ENCODE measurements around the gene WNT9B.

Gene WNT9B

DNA sequence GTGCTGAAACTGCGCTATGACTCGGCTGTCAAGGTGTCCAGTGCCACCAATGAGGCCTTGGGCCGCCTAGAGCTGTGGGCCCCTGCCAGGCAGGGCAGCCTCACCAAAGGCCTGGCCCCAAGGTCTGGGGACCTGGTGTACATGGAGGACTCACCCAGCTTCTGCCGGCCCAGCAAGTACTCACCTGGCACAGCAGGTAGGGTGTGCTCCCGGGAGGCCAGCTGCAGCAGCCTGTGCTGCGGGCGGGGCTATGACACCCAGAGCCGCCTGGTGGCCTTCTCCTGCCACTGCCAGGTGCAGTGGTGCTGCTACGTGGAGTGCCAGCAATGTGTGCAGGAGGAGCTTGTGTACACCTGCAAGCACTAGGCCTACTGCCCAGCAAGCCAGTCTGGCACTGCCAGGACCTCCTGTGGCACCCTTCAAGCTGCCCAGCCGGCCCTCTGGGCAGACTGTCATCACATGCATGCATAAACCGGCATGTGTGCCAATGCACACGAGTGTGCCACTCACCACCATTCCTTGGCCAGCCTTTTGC, 25.0 kb downstream of the WNT9B start:
- TF ChIP-seq GATA2 (IDR thresholded peaks at IDR 0.05; ENCODE audit: low read depth, low read length) = no peak
- no peak for TF ChIP-seq GATA3 (IDR thresholded peaks at IDR 0.05; ENCODE audit: low read depth, low read length)

DNA sequence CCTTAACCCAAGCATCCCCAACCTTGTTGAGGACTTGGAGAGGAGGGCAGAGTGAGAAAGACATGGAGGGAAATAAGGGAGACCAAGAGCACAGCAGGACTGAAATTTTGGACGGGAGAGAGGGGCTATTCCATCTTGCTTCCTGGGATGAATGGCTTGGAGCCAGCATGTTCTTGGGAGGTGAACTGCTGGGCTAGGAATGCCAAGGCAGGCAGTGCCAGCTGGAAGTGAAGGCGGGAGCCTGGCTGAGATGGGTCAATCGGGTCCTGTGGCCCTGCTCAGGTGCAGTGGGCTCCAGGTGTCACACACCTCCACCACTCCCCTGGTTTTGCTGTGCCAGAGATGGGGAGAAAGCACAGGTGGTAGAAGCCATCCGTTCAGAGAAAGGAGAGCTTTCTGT, 25.5 kb downstream of the WNT9B start:
- TF ChIP-seq GATA2 (IDR thresholded peaks at IDR 0.05; ENCODE audit: low read depth, low read length) (no peak), GATA3 (IDR thresholded peaks at IDR 0.05; ENCODE audit: low read depth, low read length) (no peak)

DNA sequence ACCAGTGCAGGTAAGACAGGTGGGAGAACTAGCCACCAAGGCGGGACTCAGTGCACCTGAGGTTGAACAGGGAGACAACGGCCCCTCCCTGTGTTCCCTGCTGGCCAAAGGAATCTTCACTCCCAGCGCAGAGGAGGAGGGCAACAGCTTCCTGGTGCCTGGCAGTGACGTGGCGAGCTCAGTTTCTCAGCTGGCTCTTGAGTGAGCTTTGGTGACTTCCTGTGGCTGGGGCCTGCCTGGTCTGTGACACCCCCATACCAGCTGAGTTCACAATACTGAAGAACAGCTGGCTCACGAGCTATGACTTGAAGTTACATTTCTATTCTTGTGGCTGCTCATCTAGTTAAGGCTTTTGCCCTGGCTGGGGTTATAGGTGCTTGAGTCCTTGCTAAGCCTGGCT, 26.1 kb downstream of the WNT9B start:
- TF ChIP-seq GATA3 (IDR thresholded peaks at IDR 0.05; ENCODE audit: low read depth, low read length) (no peak), GATA2 (IDR thresholded peaks at IDR 0.05; ENCODE audit: low read depth, low read length) (no peak)

DNA sequence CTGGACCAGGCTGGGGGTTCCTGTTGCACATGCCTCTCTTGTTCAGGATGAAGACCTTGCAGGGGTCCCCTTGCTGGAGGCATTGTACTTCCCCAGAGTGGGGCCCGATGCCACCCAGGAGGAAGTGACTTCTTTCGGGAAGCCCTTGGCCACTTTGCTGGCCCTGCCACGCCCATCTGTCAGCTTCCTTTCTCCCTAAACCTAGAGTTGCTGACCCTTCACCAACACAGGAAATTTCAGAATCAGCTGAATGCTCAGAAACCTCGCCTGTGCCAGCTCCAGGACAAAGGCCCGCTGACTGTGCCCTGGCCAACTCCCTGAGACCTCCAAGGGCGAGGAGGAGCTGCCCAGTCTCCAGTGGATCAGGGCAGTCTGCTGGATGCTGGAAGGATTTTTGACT, 26.7 kb downstream of the WNT9B start:
- TF ChIP-seq GATA3 (IDR thresholded peaks at IDR 0.05; ENCODE audit: low read depth, low read length) (no peak), GATA2 (IDR thresholded peaks at IDR 0.05; ENCODE audit: low read depth, low read length) (no peak)

DNA sequence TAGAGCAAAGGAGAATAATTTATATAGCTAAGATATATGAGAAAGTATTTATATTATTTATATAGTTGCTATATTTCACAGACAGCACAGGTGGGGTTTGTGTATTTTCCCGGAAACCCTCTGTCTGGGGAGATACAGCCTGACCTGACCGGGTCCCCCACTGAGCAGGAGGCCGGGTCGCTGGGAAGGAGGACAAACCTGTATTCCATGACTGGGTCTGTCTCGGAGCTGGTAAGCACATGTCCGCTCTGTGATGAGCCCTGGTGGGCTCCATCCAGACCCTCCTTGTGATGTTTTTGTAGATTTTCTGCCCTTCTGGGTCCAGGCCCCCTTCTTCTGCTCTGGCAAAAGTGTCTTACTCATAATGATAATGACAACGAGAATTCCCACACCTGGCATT, 27.7 kb downstream of the WNT9B start:
- TF ChIP-seq GATA3 (IDR thresholded peaks at IDR 0.05; ENCODE audit: low read depth, low read length) (no peak), GATA2 (IDR thresholded peaks at IDR 0.05; ENCODE audit: low read depth, low read length) (no peak)

DNA sequence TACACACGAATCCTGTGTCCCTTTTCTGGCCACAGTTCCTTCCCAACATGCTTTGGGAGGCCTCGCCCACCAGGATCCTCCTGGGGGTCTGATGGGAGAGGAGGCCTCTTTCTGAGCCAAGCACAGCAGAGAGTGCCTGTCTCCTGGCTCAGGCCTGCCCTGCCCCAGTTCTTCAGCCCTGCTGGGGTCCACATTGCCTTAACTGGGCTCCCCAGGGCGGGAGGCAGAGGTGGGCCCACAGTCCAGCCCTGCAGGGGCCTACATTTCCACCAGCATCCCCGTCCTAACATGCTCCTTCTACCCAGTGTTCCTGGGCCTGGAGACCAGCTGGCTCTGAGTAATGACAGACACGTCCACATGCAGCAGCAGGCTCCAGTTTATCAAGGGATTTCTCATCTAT, 29.6 kb downstream of the WNT9B start:
- no peak for TF ChIP-seq GATA2 (IDR thresholded peaks at IDR 0.05; ENCODE audit: low read depth, low read length)
- TF ChIP-seq GATA3 (IDR thresholded peaks at IDR 0.05; ENCODE audit: low read depth, low read length) = no peak

DNA sequence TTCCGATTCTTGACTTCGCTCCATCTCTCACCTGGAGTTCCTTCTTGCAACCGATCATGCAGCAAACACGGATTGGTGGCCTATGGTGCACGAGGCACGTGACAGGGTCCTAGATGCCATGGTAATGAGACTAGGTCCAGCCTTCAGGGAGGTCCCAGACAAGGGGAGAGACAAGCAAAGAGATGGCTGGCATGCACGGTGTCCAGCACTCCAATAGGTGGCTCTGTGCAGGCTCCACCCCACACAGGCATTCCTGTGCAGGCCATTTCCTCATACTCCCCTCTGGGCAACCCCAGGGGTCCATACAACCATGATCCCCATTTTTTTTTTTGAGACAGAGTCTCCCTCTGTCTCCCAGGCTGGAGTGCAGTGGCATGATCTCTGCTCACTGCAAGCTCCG, 31.3 kb downstream of the WNT9B start:
- no peak for TF ChIP-seq GATA2 (IDR thresholded peaks at IDR 0.05; ENCODE audit: low read depth, low read length)
- no peak for TF ChIP-seq GATA3 (IDR thresholded peaks at IDR 0.05; ENCODE audit: low read depth, low read length)

DNA sequence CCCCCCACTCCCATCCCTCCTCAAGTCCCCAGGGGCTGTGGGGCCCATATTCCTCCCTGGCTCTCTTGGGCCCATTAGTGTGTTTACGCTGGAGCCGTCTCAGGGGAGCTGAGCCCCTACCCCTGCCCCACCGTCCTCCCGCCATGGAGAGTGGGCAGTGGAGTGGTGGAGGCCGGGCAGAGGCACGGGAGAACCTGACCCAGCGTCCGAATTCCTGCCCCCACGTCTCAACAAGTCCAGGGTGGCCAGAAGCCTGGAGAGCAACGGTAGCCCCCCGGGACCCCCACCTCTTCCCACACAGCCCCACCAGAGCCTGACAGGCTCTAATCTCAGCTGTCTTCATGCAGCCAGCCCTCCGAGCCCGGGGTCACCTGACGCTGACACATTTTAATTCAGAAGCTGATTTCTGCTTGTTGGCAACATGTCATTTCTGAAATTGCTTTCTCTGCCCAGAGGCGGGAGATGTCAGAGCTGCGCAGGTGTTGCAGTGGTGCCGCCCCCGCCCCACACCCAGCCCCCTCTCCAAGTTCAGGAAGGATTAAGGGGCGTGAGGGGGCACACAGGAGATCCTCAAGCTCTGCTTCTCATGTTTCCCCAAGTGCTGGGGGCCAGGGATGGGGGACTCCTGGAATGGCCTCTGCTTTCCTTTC, 32.6 kb downstream of the WNT9B start:
- no peak for TF ChIP-seq GATA2 (IDR thresholded peaks at IDR 0.05; ENCODE audit: low read depth, low read length)
- TF ChIP-seq GATA3 (IDR thresholded peaks at IDR 0.05; ENCODE audit: low read depth, low read length) = no peak

DNA sequence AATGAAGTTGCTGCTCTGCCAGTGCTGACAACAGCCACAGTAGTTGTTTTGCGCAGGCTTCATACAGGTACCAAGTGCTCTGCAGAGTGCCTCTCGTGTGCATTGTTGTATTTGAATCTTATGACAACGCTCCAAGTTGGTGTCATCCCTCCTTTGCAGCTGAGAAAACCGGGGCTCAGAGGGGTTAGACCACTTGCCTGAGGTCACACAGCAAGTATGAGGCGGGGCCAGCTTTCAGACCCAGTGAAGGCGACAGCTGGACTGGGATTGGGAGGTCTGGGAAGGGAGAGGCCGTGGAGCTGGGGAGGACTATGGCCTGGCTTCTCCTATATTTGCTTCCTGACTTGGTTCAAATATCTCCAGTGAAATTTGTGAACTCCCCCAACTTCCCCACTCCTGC, 33.2 kb downstream of the WNT9B start:
- no peak for TF ChIP-seq GATA3 (IDR thresholded peaks at IDR 0.05; ENCODE audit: low read depth, low read length)
- no peak for TF ChIP-seq GATA2 (IDR thresholded peaks at IDR 0.05; ENCODE audit: low read depth, low read length)

DNA sequence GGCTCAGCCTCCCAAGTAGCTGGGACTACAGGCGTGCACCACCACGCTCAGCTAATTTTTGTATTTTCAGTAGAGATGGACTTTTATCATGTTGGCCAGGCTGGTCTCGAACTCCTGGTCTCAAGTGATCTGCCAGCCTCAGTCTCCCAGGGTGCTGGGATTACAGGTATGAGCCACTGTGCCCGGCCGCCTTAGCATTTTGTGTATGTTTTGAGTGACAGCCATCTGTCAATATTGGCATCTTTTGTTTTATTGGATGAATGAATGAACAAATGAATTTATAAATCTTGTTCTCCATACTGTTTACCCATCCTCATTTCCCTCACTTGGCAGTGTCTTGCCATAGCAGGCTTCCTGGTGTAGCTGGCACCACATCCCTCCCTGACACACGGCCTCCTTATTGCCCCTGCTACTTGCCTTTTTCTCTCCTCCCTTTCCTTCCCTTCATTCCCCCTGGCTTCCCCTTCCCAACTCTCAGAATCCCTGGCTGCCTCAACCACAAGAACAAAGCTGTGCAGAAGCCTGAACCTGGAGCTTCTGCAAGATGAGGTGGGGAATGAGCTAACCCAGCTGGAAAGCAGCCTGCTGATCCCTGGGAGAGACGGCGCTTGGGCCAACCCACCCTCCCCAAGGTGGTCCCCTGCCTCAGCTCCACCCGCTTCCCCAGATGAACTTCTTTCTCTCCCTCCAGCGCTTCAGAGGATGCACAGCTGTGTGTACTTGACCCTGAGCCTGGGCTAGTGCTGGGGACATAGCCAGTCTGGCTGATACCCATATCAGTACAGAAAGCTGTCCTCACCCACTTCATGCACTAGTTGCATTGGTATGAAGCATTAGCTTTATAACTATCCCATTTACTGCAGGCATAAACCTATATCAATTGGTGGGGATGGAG, 34.3 kb downstream of the WNT9B start:
- TF ChIP-seq GATA3 (IDR thresholded peaks at IDR 0.05; ENCODE audit: low read depth, low read length) = no peak
- TF ChIP-seq GATA2 (IDR thresholded peaks at IDR 0.05; ENCODE audit: low read depth, low read length) = no peak

DNA sequence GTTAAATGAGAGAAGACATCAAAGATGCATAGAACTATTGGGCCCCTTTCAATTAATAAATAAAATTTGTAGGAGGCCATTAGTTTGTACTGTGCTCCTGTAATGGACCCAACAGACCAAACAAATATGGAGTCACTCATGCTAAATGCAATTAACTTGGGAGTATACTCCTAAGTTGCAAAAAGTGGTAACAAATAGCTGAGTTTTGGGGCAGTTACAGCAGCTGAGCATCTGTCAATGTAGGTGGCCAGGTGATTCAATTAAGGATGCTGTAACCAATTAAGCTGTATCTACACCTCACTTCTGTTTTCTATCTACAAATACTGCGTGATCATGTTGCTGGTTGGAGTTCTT, 34.9 kb downstream of the WNT9B start:
- TF ChIP-seq GATA2 (IDR thresholded peaks at IDR 0.05; ENCODE audit: low read depth, low read length) = no peak
- no peak for TF ChIP-seq GATA3 (IDR thresholded peaks at IDR 0.05; ENCODE audit: low read depth, low read length)

DNA sequence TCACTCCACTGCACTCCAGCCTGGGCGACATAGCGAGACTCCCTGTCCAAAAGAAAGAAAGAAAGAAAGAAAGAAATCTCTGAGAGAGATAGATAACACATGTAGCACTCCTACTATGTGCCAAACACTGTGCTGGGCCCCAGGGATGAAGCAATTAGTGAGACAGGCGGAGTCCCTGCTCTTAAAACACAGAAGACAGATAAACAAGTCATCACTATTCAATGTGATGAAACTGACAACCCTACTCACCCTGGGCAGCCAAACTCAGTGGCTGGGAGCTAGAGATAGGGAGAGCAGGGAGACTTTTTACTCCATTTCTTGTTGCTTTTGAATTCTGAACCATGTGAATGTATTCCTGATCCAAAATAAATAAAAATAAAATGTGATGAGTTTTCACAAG, 36.3 kb downstream of the WNT9B start:
- no peak for TF ChIP-seq GATA2 (IDR thresholded peaks at IDR 0.05; ENCODE audit: low read depth, low read length)
- TF ChIP-seq GATA3 (IDR thresholded peaks at IDR 0.05; ENCODE audit: low read depth, low read length) = no peak

DNA sequence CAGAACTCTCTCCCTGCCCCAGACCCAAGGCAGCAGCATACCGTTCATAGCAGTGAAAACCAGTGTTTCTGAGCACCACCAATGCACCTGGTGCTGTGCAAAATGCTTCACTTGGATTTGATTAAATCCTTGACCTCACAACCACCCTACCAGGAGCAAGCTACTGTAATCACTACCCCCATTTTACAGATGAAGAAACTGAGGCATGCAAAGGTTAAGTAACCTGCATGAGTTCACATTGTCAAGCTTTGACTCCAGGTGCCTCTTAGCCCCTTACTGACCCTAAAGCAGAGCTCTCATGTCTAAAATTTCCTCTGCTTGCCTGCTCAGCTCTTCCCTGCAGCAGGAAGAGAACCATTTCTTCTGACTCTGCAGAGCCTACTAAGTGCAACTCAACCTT, 37.3 kb downstream of the WNT9B start:
- no peak for TF ChIP-seq GATA3 (IDR thresholded peaks at IDR 0.05; ENCODE audit: low read depth, low read length)
- TF ChIP-seq GATA2 (IDR thresholded peaks at IDR 0.05; ENCODE audit: low read depth, low read length) = no peak

DNA sequence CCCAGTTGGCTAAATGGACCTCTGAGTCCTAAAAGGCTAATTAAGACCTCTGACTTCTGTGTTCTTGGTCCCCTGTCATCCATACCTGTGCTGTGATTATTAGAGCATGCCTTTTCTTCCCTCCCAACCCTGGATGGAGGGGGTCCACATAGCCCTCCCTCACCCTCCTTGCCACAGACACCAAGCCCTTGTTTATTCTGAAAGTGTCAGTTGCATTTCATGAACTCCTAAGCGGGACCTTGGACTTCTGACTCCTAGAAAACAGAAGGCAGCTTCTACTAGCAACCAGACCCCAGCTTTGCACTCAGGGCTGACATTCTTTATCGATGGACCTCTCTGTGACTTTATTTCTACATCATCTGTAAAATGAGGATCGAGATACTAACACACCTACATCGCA, 38.1 kb downstream of the WNT9B start:
- TF ChIP-seq GATA3 (IDR thresholded peaks at IDR 0.05; ENCODE audit: low read depth, low read length) (no peak), GATA2 (IDR thresholded peaks at IDR 0.05; ENCODE audit: low read depth, low read length) (no peak)

DNA sequence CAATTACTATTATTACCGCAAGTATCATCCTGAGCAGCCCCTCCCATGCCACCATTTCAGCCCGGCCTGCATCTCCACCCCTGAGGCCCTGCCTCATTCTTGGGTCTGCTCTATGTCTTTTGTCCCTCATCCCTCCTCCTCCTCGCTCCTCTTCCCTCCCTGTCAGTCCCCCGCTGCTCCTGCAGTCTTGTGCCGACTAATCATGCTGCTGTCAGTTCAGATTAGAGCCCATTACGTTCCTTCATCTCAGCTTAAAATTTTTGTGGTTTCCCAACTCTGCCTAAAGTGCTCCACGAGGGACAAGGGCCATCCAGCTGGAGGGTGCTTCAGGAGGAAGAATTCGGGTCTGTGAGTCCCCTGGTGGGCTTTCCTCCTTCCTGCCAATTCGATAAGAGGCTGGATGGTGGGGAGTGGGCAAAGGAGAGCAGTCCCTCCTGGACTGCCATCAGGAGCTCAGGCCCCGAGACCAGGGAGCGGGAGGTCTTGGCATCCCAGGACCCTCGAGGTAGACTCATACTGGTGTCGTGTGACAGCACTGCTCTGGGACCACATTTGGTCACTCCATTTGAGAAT, 38.7 kb downstream of the WNT9B start:
- TF ChIP-seq GATA2 (IDR thresholded peaks at IDR 0.05; ENCODE audit: low read depth, low read length) (no peak), GATA3 (IDR thresholded peaks at IDR 0.05; ENCODE audit: low read depth, low read length) (no peak)

Measured in SH-SY5Y (cell line).